ENCODE results near the gene ZNF763.
A peak's percentile ranks its signal among the peaks of the same experiment; 100 is the strongest.
"Not testable (repeated sequence)": the region's sequence is repeated elsewhere in the genome, so short reads cannot be mapped to it uniquely, and the experiment has no call there.

The ZNF763 gene

DNA sequence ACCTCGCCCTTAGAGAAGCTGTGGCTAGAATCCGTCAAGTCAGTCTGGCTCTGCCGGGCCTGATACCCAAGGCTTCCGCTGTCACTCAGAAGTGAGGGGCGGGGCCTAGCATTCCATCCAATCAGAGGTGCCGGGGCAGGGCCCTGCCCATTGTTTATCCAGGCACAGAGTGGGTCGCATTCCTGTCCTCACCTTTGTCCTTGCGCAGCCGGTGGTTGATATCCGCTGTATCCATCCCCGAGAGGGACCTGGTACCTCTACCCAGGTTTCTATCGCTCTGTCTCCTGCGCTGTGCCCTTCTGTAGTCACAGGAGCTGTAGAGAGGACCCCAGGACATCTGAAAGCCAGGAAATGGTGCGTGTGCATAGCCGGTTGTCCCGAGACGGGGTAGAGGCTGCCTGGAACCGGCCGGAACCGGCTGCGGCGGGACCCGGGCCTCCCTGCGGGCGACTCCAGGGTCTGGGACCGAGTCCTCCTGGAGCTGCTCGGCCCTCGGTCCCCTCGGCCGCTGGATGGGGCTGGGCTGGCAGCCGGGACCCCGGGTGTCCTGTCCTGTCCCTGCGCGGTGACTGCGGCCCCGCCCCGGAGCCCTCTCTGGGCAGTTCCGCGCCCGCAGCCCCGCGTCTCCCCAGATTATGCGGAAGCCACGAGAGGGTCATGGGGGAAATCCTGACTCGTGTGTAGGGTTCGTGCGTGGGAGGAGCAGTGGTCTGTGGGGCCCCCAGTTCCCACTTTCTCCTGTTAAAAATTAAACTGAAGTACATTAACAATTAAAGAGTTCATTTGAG, at the start of gene ZNF763:
Gene ZNF763, plus strand, starts transcription at position 183 of the 788 bp plus-strand sequence. Its CDS starts 169 bp downstream, at position 352.
- peak; percentile 84 for DNase-seq

DNA sequence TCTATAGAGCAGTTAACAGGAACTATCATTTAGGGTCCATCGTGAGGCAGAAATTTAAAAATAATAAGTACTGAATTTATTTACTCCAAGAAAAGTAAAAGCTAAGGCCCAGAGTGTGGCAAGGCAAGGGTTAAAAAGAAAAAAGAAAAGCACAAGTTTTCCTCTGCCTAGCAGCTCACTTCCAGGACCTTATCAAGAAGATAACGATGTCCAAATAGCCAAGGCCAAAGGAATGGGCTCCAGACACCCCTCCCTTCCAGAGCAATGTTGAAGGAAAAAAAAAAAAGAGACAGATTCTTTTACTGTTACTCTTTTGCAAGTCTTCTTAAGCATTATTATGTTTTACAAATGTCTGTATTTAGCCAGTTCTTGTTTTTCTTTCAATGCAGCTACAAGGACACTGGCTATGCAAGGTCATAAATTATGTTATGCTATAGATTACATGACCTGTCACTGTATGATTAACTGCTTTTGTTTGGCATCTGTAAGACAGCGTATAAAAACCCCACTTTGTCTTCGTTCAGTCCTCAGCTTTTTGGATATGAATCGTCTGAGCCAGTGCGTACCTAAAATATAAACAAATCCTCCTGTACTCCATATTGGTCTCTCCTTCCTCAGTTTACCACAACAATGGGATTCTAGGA, 42.9 kb upstream of the ZNF763 start:
- no peak for DNase-seq

DNA sequence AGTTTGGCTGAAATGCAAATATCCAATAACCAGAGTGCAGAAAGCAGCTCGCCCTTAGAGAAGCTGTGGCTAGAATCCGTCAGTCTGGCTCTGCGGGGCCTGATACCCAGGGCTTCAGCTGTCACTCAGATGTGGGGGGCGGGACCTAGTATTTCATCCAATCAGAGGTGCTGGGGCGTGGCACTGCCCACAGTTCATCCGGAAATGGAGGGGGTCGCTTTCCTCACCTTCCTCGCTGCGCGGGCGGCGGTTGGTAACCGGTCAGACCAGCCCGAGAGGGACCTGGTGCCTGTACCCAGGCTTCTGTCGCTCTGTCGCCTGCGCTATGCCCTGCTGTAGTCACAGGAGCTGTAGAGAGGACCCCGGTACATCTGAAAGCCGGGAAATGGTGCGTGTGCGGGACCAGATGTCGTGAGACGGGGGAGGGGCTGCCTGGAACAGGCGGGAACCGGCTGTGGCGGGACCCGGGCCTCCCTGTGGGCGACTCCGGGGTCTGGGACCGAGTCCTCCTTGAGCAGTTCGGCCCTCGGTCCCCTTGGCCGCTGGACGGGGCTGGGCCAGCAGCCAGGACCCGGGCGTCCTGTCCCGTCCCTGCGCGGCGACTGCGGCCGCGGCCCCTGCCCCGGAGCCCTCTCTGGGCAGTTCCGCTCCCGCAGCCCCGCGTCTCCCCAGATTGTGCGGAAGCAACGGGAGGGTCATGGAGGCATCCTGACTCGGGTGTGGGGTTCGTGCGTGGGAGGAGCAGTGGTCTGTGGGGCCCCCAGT, 39.8 kb upstream of the ZNF763 start, which contains the start of gene ZNF700:
Gene ZNF700, plus strand, starts transcription at position 222 of the 765 bp plus-strand sequence. Its CDS starts 104 bp downstream, at position 326.
- peak; percentile 91 for DNase-seq

DNA sequence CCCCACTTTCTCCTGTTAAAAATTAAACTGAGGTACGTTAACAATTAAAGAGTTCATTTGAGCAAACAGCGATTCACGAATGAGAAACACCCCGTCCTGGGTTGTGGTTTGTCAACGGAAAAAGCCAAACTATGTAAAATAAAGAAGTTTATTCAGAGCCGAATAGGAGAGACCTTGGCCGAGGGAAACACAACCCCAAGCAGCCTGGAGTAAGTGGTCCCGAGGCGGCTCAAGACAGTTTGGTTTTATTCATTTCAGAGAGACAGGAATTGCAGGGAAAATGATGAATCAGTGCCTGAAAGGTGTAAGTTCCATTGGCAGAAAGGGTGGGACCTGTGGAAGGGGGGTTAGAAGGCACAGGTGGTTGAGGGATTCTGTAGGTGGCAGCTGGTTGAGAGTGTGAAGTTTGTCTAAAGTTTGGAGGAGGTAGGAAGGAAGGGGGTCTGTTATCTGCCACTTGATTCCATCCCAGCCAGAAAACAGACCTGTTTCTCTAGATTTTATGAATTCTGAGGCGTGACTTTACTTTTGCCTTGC, 39.1 kb upstream of the ZNF763 start:
- not testable (repeated sequence) for DNase-seq

DNA sequence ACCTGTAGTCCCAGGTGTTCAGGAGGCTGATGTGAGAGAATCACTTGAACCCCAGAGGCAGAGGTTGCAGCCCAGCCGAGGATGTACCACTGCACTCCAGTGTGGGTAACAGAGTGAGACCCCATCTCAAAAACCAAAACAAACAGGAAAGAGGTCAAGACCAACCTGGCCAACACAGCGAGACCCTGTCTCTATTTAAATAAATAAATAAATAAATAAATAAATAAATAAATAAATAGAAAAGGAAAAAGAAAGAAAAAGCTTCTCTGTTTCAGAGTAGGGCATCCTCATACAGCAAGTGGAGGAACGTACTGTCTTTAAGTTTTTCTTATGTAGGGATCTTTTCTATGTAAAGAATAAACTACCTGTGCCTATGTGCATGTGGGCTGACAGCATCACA, 37.6 kb upstream of the ZNF763 start:
- DNase-seq = no peak

DNA sequence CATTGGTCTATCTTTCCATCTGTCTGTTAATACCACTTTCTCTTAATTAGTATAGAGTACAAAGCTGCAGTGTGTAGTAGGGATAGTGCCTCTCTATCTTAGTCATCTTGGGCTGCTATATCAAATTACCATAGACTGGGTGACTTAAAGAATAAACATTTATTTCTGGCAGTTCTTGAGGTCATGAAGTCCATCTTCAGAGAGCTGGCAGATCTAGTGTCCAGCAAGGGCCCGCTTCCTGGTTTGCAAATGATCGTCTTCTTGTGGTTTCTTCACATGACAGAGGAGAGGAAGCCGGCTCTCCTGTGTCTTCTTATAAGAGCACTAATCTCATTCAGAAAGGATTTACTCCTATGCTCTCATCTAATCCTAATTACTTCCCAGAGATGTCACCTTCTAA, 33.8 kb upstream of the ZNF763 start:
- DNase-seq = no peak

DNA sequence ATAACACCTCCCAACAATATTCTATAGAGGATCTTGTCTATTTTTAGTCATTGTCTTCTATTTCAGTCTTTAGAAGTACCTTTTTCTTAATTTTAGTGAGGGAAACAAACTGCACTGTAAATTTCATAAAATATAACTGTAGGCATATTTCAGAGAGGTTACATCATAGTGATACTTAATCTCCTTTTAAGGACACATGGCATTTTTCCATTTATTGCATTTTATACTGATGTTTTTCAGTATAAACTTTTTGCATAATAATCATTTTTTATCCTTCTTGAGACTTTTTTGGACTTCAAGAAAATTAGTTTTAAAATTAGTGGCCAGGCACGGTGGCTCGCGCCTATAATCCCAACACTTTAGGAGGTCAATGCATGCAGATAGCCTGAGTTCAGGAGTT, 33.3 kb upstream of the ZNF763 start:
- no peak for DNase-seq

DNA sequence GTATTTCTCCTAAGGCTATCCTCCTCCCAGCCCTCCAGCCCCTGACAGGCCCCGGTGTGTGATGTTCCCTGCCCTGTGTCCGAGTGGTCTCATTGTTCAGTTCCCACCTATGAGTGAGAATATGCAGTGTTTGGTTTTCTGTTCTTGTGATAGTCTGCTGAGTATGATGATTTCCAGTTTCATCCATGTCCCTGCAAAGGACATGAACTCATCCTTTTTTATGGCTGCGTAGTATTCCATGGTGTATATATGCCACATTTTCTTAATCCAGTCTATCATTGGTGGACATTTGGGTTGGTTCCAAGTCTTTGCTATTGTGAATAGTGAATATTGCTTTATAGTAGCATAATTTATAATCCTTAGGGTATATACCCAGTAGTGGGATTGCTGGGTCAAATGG, 29.0 kb upstream of the ZNF763 start:
- not testable (repeated sequence) for DNase-seq

DNA sequence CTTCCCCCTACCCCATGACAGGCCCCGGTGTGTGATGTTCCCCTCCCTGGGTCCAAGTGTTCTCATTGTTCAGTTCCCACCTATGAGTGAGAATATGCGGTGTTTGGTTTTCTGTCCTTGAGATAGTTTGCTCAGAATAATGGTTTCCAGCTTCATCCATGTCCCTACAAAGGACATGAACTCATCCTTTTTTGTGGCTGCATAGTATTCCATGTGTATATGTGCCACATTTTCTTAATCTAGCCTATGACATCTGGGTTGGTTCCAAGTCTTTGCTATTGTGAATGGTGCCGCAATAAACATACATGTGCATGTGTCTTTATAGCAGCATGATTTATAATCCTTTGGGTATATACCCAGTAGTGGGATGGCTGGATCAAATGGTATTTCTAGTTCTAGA, 26.5 kb upstream of the ZNF763 start:
- not testable (repeated sequence) for DNase-seq

DNA sequence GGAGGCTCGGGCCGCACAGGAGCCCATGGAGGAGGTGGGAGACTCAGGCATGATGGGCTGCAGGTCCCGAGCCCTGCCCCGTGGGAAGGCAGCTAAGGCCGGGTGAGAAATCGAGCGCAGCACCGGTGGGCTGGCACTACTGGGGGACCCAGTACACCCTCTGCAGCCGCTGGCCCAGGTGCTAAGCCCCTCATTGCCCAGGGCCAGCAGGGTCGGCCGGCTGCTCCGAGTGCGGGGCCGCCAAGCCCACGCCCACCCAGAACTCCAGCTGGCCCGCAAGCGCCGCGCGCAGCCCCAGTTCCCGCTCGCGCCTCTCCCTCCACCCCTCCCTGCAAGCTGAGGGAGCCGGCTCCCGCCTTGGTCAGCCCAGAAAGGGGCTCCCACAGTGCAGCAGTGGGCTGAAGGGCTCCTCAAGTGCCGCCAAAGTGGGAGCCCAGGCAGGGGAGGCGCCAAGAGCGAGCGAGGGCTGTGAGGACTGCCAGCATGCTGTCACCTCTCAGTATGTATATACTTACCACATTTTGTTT, 23.4 kb upstream of the ZNF763 start:
- DNase-seq = not testable (repeated sequence)

DNA sequence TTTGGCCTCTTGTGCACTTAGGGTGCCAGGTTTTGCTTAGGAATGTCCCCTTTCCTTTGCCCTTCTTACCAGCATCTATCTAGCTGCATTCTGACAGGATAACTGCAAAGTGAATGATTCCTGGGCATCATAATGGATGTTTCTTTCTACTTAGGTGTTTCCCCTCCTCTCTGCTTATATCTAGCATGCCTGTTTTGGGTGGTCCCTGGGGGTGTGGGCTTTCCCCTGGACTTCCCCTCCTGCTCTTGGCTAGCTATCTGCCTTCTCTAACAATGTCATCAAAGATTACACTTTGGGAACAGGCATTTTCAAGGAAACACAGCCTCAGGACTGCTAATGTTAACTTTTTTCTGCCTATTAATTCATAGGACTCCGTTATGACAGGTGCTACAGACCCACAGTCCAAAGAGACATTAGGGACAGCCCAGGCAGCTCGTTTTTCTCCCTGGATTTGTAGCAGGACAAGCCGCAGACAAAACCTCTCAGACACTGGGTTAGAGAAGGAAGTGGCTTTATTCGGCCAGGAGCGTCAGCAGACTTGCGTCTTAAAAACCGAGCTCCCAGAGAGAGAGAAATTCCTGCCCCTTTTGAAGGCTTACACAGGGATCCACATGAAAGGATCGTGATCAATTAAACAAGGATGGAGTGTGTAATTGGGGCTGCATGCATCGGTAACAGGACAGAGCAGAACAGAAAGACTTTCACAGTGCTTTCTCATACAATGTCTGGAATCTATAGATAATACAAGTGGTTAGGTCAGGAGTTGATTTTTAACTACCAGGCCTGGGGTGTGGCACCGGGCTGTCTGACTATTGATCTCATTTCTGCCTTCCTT, 22.6 kb upstream of the ZNF763 start:
- no peak for DNase-seq

DNA sequence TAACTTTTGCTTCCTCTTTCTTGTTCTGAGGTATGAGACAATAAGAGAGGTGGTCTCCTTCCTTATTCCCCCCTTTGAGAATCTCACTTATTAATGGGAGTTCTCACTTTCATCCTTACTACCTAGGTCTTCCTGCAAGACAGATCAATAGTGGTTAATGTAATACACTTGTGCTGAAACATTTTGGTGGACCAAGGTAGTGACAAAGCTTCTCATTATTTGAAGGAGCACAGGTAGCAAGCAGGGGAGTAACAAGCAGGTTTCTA, 22.1 kb upstream of the ZNF763 start:
- no peak for DNase-seq

DNA sequence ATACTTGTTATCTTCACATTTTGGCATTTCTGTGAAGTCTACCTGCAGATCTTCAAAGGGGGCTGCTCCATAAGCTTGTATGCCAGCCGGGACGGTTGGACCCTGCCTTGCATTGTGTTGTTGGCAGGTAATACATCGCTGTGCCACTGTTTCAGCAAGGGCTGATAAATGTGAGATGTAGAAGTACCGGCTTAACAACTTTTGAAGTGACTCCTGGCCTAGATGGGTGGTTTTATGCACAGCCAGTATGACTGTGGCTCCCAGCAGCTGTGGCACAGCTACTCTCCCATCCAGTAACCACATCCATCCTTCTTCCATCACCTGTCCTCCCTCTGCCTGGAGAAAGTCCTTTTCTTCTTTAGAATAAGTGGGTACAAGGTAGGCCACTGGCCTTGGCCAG, 20.2 kb upstream of the ZNF763 start:
- no peak for DNase-seq

DNA sequence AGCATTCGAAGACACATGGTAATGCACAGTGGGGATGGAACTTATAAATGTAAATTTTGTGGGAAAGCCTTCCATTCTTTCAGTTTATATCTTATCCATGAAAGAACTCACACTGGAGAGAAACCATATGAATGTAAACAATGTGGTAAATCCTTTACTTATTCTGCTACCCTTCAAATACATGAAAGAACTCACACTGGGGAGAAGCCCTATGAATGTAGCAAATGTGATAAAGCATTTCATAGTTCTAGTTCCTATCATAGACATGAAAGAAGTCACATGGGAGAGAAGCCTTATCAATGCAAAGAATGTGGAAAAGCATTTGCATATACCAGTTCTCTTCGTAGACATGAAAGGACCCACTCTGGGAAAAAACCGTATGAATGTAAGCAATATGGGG, 16.2 kb upstream of the ZNF763 start:
- no peak for DNase-seq

DNA sequence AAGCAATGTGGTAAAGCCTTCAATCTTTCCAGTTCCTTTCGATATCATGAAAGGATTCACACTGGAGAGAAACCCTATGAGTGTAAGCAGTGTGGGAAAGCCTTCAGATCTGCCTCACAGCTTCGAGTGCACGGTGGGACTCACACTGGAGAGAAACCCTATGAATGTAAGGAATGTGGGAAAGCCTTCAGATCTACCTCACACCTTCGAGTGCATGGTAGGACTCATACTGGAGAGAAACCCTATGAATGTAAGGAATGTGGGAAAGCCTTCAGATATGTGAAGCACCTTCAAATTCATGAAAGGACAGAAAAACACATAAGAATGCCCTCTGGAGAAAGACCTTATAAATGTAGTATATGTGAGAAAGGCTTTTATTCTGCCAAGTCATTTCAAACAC, 15.6 kb upstream of the ZNF763 start:
- no peak for DNase-seq

DNA sequence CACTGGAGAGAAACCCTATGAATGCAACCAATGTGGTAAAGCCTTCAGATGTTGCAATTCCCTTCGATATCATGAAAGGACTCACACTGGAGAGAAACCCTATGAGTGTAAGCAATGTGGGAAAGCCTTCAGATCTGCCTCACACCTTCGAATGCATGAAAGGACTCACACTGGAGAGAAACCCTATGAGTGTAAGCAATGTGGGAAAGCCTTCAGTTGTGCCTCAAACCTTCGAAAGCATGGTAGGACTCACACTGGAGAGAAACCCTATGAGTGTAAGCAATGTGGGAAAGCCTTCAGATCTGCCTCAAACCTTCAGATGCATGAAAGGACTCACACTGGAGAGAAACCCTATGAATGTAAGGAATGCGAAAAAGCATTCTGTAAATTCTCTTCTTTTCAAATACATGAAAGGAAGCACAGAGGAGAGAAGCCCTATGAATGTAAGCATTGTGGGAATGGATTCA, 15.2 kb upstream of the ZNF763 start:
- DNase-seq = not testable (repeated sequence)

DNA sequence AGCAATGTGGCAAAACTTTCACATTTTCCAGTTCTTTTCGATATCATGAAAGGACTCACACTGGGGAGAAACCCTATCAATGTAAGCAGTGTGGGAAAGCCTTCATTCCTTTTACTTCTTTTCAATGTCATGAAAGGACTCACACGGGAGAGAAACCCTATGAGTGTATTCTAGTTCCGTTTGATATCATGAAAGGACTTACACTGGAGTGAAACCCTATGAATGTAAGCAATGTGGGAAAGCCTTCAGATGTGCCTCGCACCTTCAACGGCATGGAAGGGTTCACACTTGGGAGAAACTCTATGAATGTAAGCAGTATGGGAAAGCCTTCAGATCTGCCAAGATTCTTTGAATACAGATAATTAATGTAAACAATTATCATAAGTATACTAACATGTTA, 14.5 kb upstream of the ZNF763 start:
- no peak for DNase-seq

DNA sequence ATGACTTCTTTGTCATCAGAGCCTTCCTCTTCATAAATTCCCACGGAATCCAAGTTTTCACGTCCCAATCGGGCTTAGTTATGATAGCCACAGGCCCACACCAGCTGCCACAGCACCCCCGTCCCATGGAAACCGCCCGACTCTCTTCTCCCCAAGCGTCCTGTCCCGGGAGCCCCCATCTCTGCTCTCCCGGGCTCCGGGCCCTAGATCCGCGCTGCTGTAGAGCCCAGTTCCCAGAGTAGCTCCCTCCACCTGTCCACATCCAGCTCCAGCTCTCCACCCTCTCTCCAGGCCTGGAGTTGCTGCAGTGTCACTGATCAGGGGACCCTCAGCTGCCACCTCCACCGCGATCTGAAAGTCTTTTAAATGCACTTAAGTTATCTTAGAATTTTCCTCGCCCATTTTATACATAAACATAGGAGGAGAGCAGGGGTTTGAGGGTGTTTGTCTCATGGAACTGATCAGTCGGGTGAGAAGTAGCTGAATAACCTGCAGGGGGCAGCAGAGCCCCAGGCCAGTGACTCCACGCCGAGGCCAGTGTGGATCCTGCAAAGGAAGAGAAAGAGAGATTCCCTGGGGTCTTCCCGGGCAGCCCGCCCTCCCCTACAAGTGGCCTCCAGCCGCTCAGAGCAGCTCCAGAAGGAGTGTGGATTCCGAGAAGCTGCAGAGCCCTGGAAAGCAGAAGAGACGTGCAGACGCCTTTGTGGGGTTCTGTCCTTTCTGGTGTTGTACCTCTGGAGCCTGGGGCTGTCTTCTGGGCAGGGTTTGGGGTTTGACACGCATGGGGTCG, 1.1 kb upstream of the ZNF763 start:
- DNase-seq = peak; percentile 73

DNA sequence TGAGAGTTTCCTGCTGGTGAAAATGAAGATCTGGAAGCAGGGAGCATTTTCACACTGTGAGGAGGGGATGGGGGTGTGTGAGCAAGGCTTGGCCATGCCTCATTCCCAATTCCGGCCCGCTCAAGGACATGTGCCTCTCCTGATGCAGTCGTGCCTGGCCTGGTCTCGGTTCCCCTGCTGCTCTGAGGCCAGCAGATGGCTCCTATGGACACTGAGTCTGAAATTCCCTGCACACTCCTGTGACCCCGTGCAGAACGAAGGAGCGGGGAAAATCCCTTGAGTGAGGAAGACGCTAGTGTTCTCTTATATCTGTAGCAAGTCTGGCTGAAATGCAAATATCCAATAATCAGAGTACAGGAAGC, 363 bp upstream of the ZNF763 start:
- DNase-seq = no peak

DNA sequence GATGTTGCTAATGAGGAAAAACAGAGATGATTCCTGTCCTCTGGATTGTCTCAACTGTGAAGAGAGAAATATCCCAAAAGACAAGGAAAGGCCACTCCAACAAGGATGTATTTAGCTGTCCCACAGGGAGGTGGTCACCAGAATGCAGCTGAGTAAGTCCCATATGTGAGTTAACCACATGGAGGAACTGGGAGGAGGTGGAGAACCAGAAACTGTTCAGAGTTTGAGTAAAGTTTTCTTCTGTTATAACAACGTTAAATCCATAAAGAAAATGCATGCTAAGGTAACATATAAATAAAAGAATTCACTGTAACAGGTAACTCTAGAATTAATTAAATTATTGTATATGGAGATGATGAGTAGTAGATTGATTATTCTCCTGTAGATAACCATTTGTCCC, 5.3 kb downstream of the ZNF763 start:
- DNase-seq = no peak

DNA sequence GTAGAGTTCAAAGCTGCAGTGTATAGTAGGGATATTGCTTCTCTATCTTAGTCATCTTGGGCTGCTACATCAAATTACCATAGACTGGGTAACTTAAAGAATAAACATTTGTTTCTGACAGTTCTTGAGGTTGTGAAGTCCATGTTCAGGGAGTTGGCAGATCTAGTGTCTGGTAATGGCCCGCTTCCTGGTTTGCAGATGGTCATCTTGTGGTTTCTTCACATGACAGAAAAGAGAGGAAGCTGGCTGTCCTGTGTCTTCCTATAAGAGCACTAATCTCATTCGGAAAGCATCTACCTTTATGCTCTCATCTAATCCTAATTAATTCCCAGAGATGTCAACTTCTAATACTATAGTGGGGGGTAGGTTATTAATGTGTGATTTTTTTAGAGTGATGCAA, 6.2 kb downstream of the ZNF763 start:
- no peak for DNase-seq

Measured in activated CD8-positive, alpha-beta memory T cell treated with anti-CD3 and anti-CD28 coated beads, Interleukin-2, amount 50 U/mL, for 4 hours (primary cell).